Measurements from ENCODE around the gene RAET1L. TPM values are rescaled to one million over a fixed set of nuclear protein-coding genes. Genes with fewer than 3 reads are reported as not detected.
"Not testable (repeated sequence)": the region's sequence is repeated elsewhere in the genome, so short reads cannot be mapped to it uniquely, and the experiment has no call there.

Gene RAET1L
- total RNA-seq, 1 experiment from 2014 or later: not detected

- H3K4me3 ChIP-seq (ENCODE audit: low read depth, low read length, poor library complexity, severe bottlenecking): peak overlapping the region; percentile 24
- BruUV-seq (replicated peaks); H3K36me3 ChIP-seq (ENCODE audit: insufficient read depth, low read length, poor library complexity, severe bottlenecking); H3K9me3 ChIP-seq (ENCODE audit: low read depth, low read length, poor library complexity, severe bottlenecking); H3K4me1 ChIP-seq (ENCODE audit: insufficient read depth, low read length, poor library complexity, severe bottlenecking); H3K27ac ChIP-seq (ENCODE audit: low read depth, low read length, poor library complexity, severe bottlenecking); CTCF ChIA-PET; POLR2A ChIA-PET (ENCODE audit: low non-redundant PET); DNase-seq (ENCODE audit: low spot score): not testable (repeated sequence)
- TF ChIP-seq EZH2 (IDR thresholded peaks at IDR 0.05; ENCODE audit: borderline replicate concordance, low read depth, low read length, poor library complexity, severe bottlenecking): peak; percentile 13
- peaks cover 67% of the 10 kb centered on the region for H3K27me3 ChIP-seq (replicated peaks; ENCODE audit: insufficient read depth, low read depth, low read length, poor library complexity)
- intact Hi-C loops (cut with micrococcal nuclease; ENCODE audit: unreplicated experiment): loop anchor here (5.0 kb wide), 1 partner anchor 803 kb away; no protein-coding TSS in a partner anchor
Observed at GRCh38 chr6:150014623-150015280, 10.6 kb downstream of the RAET1L start.

GRCh38 chr6:150013785-150014622 lies 11.3 kb downstream of the RAET1L start:
- DNase-seq (ENCODE audit: low spot score); H3K4me3 ChIP-seq (ENCODE audit: low read depth, low read length, poor library complexity, severe bottlenecking); H3K9me3 ChIP-seq (ENCODE audit: low read depth, low read length, poor library complexity, severe bottlenecking); H3K4me1 ChIP-seq (ENCODE audit: insufficient read depth, low read length, poor library complexity, severe bottlenecking); H3K36me3 ChIP-seq (ENCODE audit: insufficient read depth, low read length, poor library complexity, severe bottlenecking); POLR2A ChIA-PET (ENCODE audit: low non-redundant PET); BruUV-seq (replicated peaks); intact Hi-C loops (cut with micrococcal nuclease; ENCODE audit: unreplicated experiment); H3K27ac ChIP-seq (ENCODE audit: low read depth, low read length, poor library complexity, severe bottlenecking); CTCF ChIA-PET: not testable (repeated sequence)
- peaks cover 69% of the 10 kb centered on the region for H3K27me3 ChIP-seq (replicated peaks; ENCODE audit: insufficient read depth, low read depth, low read length, poor library complexity)
- TF ChIP-seq EZH2 (IDR thresholded peaks at IDR 0.05; ENCODE audit: borderline replicate concordance, low read depth, low read length, poor library complexity, severe bottlenecking): peak; percentile 1

- H3K4me3 ChIP-seq (ENCODE audit: low read depth, low read length, poor library complexity, severe bottlenecking); H3K9me3 ChIP-seq (ENCODE audit: low read depth, low read length, poor library complexity, severe bottlenecking); H3K4me1 ChIP-seq (ENCODE audit: insufficient read depth, low read length, poor library complexity, severe bottlenecking); intact Hi-C loops (cut with micrococcal nuclease; ENCODE audit: unreplicated experiment); DNase-seq (ENCODE audit: low spot score); H3K27ac ChIP-seq (ENCODE audit: low read depth, low read length, poor library complexity, severe bottlenecking); CTCF ChIA-PET; H3K36me3 ChIP-seq (ENCODE audit: insufficient read depth, low read length, poor library complexity, severe bottlenecking); POLR2A ChIA-PET (ENCODE audit: low non-redundant PET); BruUV-seq (replicated peaks): not testable (repeated sequence)
- H3K27me3 ChIP-seq (replicated peaks; ENCODE audit: insufficient read depth, low read depth, low read length, poor library complexity): peaks cover 66% of the 10 kb centered on the region
Observed at GRCh38 chr6:150012846-150013784, 12.2 kb downstream of the RAET1L start.

- ChIA-PET POLR2A (ENCODE audit: low non-redundant PET) (no interaction called here), CTCF (no interaction called here)
- Histone ChIP-seq H3K27me3 (replicated peaks; ENCODE audit: insufficient read depth, low read depth, low read length, poor library complexity) (peaks cover 33% of the 10 kb centered on the region), H3K9me3 (ENCODE audit: low read depth, low read length, poor library complexity, severe bottlenecking) (no peaks in the 10 kb centered on the region), H3K4me3 (ENCODE audit: low read depth, low read length, poor library complexity, severe bottlenecking) (no peak overlapping the region), H3K27ac (ENCODE audit: low read depth, low read length, poor library complexity, severe bottlenecking) (no peak overlapping the region), H3K36me3 (ENCODE audit: insufficient read depth, low read length, poor library complexity, severe bottlenecking) (no peaks in the 10 kb centered on the region), H3K4me1 (ENCODE audit: insufficient read depth, low read length, poor library complexity, severe bottlenecking) (no peaks in the 10 kb centered on the region)
- BruUV-seq (replicated peaks): no TSS peak
- intact Hi-C loops (cut with micrococcal nuclease; ENCODE audit: unreplicated experiment): no loop called here
- DNase-seq (ENCODE audit: low spot score): no peak
- TF ChIP-seq CTCF (conservative IDR thresholded peaks at IDR 0.05; ENCODE audit: low read depth, low read length) (no peak), EZH2 (IDR thresholded peaks at IDR 0.05; ENCODE audit: borderline replicate concordance, low read depth, low read length, poor library complexity, severe bottlenecking) (no peak)
Observed at GRCh38 chr6:150008588-150008987, 16.7 kb downstream of the RAET1L start.

All from A673 (cell line).